ENCODE results near the gene SPAG17. TPM values are rescaled to one million over a fixed set of nuclear protein-coding genes. Genes with fewer than 3 reads are reported as not detected.

Gene SPAG17
- total RNA-seq, 1 experiment from 2014 or later: 0.36 TPM

- ATAC-seq: no peak
- ChIA-PET POLR2A (no interaction called here), CTCF (no interaction called here)
- Histone ChIP-seq H3K9me3 (ENCODE audit: control insufficient read depth, insufficient read depth, low read depth, low read length) (no peaks in the 10 kb centered on the region), H3K27ac (ENCODE audit: low read length) (no peak overlapping the region), H3K36me3 (ENCODE audit: control insufficient read depth, insufficient read depth, low read length) (no peaks in the 10 kb centered on the region), H3K4me3 (ENCODE audit: low read depth in 2 of 2, low read length in 2 of 2) (no peak overlapping the region), H3K27me3 (ENCODE audit: control insufficient read depth, insufficient read depth, low read length) (no peaks in the 10 kb centered on the region), H3K4me1 (ENCODE audit: control insufficient read depth, insufficient read depth, low read length) (no peaks in the 10 kb centered on the region)
- intact Hi-C loops (cut with micrococcal nuclease; ENCODE audit: unreplicated experiment): no loop called here
- no peak for TF ChIP-seq REST (IDR thresholded peaks at IDR 0.05; ENCODE audit: insufficient read depth in 1 of 2, low read depth in 2 of 2, low read length in 1 of 2)
- TF ChIP-seq TCF7L2 (IDR thresholded peaks at IDR 0.05; ENCODE audit: low read depth, low read length): no peak
- no peak for TF ChIP-seq POLR2AphosphoS5 (IDR thresholded peaks at IDR 0.05; ENCODE audit: low read depth, low read length)
- no peak for TF ChIP-seq CTCF (IDR thresholded peaks at IDR 0.05)
- no peak for TF ChIP-seq SIN3A (IDR thresholded peaks at IDR 0.05; ENCODE audit: borderline replicate concordance, insufficient read depth, low read depth, low read length)
- in situ Hi-C loops (cut with HindIII; ENCODE audit: low pct_unique_long_range_greater_than_20kb, low sequenced_read_pairs): no loop called here
- no peak for DNase-seq (ENCODE audit: low read depth, low spot score)
- BruUV-seq (replicated peaks): no TSS peak
Measured at GRCh38 chr1:118186026-118186425, 998 bp upstream of the SPAG17 start.

GRCh38 chr1:118184739-118185083 lies 317 bp downstream of the SPAG17 start:
- Histone ChIP-seq H3K27ac (ENCODE audit: low read length) (no peak overlapping the region; the same call in 1 of the 2 replicates), H3K9me3 (ENCODE audit: control insufficient read depth, insufficient read depth, low read depth, low read length) (no peaks in the 10 kb centered on the region), H3K4me3 (ENCODE audit: low read depth in 2 of 2, low read length in 2 of 2) (peak overlapping the region; percentile 37 to 50), H3K4me1 (ENCODE audit: control insufficient read depth, insufficient read depth, low read length) (no peaks in the 10 kb centered on the region), H3K36me3 (ENCODE audit: control insufficient read depth, insufficient read depth, low read length) (no peaks in the 10 kb centered on the region), H3K27me3 (ENCODE audit: control insufficient read depth, insufficient read depth, low read length) (no peaks in the 10 kb centered on the region)
- ATAC-seq: peak; percentile 63; the same call in 1 of the 2 replicates
- no peak for TF ChIP-seq CTCF (IDR thresholded peaks at IDR 0.05)
- TF ChIP-seq TCF7L2 (IDR thresholded peaks at IDR 0.05; ENCODE audit: low read depth, low read length): no peak
- TF ChIP-seq REST (IDR thresholded peaks at IDR 0.05; ENCODE audit: insufficient read depth in 1 of 2, low read depth in 2 of 2, low read length in 1 of 2): no peak
- TF ChIP-seq SIN3A (IDR thresholded peaks at IDR 0.05; ENCODE audit: borderline replicate concordance, insufficient read depth, low read depth, low read length): no peak
- TF ChIP-seq POLR2AphosphoS5 (IDR thresholded peaks at IDR 0.05; ENCODE audit: low read depth, low read length): no peak
- ChIA-PET CTCF (no interaction called here), POLR2A (no interaction called here)
- BruUV-seq (replicated peaks): no TSS peak
- DNase-seq (ENCODE audit: low read depth, low spot score): no peak
- intact Hi-C loops (cut with micrococcal nuclease; ENCODE audit: unreplicated experiment): no loop called here
- in situ Hi-C loops (cut with HindIII; ENCODE audit: low pct_unique_long_range_greater_than_20kb, low sequenced_read_pairs): no loop called here
